ENCODE measurements around the gene R3HDM4.

Gene R3HDM4

DNA sequence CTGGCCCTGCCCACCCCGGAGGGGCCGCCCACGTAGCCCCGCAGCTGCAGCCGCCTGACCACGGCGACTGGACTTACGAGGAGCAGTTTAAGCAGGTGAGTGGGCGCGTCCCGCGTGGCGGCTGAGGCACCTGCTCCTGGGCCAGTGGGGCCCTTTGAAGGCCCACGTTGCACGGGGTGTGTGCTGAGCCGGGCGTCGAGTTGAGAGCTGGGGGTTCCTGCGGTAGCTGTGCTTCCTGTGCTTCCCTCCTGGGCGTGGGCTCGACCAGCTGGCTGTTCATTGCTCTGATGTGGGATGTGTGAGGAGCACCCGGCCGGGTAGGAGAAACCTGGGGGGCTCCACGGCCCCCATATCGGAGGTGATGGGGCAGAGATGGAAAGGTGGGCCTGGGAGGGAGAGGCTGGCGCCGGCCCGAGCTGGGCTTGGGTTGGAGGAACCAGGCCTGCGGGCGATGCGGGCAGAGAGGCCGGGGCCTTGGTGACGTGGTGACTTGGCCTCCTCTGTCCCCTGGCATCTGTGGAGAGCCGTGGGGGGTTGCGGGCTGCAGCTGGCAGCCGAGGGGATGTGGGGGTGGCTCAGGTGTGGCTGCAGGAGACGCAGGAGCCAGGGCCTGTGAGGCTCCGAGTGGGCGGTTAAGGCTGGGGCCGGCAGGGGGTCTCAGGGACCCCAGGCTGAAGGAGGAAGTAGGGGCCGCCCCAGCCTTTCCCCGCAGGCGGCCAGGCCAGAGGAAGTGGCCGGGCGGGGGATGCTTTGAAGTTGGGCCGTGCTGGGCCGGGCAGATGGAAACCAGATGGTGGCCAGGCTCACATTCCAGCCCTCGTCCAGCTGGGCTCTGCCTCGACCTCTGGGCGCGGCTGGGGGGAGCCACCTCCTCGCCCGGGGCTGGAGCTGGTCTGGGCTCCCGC, 19.9 kb upstream of the R3HDM4 start:
- FAIRE-seq: no peak
- no peak for DNase-seq (ENCODE audit: insufficient read length, low spot score)

DNA sequence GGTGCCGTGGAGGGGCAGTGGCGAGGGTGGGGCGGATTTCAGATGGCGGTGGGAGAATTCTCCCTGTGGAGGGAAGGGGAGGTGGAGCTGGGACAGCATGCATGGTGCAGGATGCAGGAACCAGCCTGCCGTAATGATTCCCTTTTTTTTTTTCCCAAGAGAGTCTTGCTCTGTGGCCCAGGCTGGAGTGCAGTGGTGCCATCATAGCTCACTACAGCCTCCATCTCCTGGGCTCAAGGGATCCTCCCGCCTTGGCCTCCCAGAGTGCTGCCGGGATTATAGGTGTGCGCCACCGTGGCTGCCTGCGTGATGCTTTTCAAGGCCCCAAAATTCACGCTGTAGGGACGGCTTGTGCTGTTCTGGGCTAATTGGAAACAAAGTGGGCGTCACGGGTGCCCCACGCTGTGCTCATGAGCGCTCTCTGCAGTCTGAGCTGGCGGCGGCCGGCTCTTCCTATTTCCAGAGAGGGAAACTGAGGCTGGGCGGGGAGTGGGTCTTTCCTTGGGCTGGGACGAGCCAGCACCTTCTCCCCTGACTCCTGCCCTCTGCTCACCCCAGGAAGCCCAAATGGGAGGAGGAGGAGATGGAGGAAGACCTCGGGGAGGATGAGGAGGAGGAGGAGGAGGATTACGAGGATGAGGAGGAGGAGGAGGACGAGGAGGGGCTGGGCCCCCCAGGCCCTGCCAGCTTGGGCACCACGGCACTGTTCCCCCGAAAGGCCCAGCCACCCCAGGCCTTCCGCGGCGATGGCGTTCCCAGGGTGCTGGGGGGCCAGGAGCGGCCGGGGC, 19.0 kb upstream of the R3HDM4 start:
- FAIRE-seq (no peak), DNase-seq (ENCODE audit: insufficient read length, low spot score) (no peak)

DNA sequence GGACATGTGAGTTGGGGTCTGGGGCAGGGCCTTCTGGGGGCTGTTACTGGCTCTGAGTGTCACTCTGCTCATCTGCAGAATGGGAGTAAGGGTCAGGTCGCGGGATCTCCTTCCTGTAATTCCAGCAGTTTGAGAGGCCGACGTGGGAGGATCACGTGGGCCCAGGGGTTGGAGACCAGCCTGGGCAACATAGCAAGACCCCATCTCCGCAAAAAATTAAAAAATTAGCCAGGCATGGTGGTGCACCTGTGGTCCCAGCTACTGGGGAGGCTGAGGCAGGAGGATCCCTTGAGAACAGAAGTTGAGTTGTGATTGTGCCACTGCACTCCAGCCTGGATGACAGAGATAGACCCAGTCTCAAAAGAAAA, 16.9 kb upstream of the R3HDM4 start:
- FAIRE-seq (no peak), DNase-seq (ENCODE audit: insufficient read length, low spot score) (no peak)

DNA sequence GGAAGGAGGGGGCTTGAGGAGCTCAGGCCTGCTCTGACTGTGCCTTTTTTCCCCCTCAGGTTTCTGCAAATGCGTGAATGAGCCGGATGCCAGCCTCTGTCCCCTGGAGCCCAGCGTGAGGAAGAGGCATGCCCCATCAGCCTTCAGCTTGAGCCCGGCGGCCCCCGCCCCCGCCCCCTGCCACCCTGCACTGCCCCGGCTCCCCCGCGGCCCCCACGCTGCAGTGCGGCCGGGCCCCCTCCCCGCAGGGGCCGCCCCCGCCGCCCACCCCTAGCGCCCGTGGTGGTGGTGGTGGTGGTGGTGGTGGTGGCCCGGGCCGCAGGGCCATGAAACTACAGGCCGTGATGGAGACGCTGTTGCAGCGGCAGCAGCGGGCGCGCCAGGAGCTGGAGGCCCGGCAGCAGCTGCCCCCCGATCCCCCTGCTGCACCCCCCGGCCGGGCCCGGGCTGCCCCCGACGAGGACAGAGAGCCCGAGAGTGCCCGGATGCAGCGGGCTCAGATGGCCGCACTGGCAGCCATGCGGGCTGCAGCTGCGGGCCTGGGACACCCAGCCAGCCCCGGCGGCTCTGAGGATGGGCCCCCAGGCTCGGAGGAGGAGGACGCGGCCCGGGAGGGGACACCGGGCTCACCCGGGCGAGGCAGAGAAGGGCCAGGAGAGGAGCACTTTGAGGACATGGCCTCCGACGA, 16.3 kb upstream of the R3HDM4 start:
- no peak for FAIRE-seq
- no peak for DNase-seq (ENCODE audit: insufficient read length, low spot score)

DNA sequence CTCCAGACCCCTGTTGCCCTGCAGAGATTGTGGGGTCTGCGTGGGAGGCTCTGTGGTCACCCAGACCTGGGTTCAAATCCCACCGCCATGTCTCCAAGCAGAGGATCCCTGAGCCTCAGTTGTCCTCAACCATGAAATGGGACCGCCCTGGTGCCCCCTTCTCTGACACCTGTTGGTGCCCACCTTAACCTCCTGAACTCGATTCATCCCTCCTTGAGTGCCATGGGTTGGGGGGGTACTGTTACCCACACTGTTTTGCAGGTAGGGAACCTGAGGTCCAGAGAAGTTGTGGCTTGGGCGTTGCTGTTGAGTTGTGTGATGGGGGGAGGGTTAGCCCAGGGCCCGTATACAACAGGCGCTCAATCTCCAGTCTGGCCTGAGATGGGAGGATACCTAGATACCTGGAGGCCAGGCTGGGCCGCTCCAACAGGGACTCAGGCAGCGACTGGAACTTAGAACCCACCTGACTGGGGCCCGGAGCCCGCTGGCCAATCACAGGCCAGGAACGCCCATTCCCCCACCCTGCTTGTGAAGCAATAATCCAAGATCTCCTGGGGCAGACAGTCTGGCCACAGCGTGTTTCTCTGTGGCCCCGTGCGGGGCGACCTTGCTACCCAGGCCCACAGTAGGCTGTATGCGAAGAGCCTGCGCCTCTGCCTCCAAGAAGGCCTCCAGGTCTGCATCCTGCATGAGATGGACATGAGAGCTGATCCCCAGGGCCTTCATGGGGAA, 15.6 kb upstream of the R3HDM4 start:
- DNase-seq (ENCODE audit: insufficient read length, low spot score) (no peak), FAIRE-seq (no peak)

DNA sequence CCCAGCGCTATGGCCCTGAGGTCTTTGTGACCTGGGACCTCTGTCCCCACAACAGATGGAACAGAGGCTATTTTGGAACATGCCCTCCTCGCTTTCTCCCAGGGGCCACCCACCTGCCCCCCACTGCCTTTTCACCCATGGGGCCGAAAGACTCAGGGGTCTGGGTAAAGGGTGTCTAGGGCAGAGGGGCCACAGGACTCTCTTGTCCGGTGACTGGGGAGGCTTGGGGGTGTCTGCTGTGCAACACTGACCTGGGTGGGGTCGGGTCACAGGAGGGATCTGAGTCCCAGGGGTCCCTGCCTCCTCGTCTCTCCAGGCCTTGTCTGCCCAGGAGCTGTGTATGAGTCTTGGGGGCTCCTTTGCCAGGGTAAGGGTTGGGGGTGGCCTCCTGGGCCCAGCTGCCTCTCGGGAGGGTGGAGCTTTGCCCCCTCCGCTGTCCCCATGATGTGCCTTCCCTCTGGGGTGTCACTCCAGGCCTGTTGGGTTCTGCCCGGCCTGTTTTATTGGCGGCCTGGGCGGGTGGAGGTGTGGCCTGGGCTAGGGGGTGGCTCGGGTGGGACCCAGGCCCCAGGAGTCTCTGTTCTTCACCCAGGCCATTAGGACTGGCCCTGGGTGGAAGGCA, 14.9 kb upstream of the R3HDM4 start:
- DNase-seq (ENCODE audit: insufficient read length, low spot score) (no peak), FAIRE-seq (no peak)

DNA sequence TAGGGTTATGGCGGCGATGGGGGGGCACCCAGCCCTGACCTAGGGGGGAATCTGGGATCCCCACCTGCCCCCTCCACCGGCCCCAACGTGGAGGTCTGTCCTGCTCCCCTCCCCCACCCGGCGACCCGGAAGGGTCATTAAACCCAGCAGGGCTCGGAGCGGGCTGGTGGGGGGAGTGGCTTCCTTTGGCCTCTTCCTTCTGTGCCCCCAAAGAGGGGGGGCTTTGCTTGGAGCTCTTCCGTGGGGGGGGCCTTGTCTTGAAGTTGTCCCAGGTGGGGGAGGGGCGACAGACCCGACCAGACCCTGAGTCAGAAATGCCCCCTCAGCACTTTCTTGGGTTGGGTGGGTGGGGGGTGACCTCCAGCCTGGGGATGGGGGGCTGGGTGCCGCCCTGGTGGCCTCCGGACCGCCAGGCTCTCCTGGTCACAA, 14.3 kb upstream of the R3HDM4 start:
- DNase-seq (ENCODE audit: insufficient read length, low spot score): no peak
- FAIRE-seq: no peak

DNA sequence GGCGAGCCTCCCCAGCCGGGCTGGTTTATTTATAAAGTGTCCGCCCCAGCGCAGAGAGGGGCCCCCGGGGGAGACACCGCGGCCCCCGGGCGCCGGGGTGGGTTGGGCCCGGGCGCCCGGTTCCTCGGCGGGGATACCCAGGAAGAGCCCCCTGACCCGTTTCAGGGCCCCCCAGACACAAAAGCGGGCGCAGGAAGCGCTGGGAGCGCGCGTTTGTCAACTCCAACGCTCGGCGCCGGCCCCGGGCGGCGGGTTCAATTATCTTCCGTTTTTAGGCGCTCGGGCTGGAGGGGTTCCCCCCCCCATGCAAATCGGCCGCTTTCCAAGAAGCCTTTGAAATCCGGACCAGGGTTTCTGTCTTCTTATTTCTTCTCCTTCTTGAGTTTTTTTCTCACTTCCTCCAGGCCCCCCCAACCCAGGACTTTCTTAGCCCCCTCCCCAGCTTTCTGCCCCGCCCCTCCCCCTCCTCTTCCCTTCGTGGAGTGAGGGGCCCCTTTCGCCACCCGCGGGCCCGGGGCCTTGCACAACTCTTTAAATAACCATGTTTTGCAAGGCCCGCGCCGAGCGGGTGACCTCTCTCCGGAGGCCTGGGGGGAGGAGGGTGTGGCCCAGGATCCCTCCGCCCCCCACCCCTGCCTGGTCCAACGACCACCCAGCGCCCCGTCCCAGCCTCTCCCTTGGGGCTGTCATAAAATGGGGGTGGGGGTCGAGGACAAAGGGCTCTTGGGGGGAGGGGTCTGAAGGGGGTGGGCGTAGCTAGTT, 13.8 kb upstream of the R3HDM4 start:
- DNase-seq (ENCODE audit: insufficient read length, low spot score): no peak
- peak; percentile 74 for FAIRE-seq

DNA sequence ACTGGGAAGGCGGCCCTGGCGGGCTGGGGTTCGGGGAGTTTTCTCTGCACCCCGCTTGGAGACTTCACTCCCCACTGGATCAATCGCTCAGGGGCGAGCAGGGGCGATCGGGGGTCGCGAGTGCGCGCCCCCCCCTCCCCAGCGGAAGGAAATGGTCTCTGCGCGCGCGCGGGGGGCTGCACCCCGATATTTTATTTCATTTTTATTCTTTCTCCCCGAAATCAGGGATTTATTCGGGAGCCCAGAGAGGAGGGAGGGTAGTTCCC, 13.2 kb upstream of the R3HDM4 start:
- no peak for FAIRE-seq
- no peak for DNase-seq (ENCODE audit: insufficient read length, low spot score)

DNA sequence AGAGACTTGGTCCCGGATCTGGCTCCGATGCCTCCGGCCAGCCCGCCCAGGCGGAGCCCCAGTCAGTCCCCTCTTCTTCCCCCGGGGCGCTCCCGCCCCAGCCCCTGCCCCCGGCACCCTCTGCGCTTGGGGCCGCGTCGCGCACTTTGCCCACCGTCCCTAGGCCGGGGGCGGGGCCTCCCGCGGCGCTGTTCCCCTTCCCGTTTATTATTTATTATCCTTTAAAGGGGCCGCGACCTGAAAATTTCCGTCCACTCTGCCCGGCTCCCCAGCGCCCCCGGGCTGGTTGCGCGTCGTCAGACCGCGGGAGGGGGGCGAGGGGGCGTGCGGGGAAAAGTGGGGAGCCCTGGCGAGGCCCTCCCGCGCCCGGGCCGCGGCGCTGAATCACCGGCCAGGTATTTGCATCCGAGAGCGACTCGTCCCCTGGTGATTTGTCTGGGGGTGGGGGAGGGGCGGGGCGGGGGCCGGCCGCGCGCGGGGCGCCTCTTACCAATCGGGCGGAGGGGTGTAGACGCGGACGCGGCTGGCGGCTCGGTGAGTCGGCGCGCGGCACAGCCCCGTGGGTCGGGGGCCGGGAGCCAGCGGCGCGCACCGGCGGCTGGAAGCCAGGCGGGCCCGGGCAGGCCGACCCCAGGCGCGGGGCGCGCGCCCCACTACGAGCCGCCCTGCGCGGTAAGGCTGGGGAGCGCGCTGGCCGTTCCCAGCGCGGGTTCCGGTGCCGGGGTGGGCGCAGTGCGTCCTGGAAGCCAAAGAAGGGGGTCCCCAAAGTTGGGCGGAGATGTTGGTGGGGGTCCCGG, 12.7 kb upstream of the R3HDM4 start, which contains the start of gene ARID3A:
TSS of gene ARID3A (plus strand) at position 510 of the 797 bp plus-strand sequence. CDS start 3,494 bp downstream, outside the sequence.
- peak; percentile 95 for DNase-seq (ENCODE audit: insufficient read length, low spot score)
- FAIRE-seq: no peak

DNA sequence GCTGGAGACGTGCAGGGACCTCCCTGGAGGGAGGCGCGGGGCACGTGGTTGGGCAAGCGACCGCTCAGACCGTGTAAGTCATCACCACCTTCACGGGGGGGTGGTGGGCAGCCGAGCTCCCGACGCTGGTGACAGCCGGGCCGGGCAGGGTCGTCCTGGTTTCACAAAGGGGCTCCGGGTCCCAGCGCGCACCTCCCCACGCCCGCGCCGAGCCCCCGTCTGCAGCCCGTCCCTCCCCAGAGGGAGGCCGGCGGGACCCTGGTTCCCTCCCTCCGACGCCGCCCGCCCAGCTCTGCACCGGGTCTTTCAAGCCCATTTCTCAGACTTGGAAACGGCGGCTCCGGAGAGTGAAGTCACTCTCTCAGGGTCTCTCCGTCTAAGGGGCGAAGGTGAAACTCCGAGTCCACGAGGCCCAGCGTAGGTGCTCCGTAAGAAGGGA, 12.1 kb upstream of the R3HDM4 start:
- FAIRE-seq (peak; percentile 93), DNase-seq (ENCODE audit: insufficient read length, low spot score) (peak; percentile 94)

DNA sequence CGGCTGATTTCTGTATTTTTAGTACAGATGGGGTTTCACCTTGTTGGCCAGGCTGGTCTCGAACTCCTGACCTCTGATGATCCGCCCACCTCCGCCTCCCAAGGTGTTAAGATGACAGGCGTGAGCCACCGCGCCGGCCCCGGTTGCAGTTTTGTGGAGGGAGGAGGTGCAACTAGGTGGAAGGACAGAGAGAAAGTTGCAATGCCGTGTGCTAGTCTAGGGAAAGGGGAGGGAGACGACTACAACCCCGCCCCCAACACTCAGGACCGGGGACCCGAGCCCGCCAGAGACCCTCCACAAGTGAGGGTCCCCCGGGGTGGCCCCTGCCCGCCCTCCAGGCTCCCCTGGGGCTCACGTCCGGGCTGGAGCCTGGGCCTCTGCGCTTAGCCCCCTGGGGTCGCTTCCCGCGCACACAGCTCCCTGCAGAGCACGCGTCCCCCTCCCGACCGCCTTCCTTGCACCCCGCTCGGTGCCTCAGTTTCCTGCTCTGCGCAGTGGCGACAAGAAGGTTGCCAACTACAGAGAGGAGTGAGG, 11.6 kb upstream of the R3HDM4 start:
- FAIRE-seq (peak; percentile 78), DNase-seq (ENCODE audit: insufficient read length, low spot score) (no peak)

DNA sequence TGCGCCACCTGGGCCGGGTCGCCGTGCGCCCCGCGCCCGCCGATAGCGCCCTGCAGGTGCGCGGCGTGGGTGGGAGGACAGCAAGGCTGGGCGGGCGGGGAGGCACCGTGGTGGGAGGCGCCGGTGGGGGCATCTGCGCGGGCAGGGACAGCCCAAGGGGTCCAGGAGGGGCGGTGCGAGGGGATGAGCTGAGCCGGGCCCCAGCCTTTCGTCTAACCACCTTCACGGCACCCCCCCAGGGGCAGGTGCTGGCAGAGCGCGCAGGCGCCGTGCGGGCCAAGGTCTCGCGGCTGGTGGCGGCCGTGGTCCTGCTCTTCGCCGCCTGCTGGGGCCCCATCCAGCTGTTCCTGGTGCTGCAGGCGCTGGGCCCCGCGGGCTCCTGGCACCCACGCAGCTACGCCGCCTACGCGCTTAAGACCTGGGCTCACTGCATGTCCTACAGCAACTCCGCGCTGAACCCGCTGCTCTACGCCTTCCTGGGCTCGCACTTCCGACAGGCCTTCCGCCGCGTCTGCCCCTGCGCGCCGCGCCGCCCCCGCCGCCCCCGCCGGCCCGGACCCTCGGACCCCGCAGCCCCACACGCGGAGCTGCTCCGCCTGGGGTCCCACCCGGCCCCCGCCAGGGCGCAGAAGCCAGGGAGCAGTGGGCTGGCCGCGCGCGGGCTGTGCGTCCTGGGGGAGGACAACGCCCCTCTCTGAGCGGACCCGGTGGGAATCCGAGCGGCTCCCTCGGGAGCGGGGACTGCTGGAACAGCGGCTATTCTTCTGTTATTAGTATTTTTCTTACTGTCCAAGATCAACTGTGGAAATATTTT, 7.2 kb upstream of the R3HDM4 start:
- FAIRE-seq (no peak), DNase-seq (ENCODE audit: insufficient read length, low spot score) (no peak)

DNA sequence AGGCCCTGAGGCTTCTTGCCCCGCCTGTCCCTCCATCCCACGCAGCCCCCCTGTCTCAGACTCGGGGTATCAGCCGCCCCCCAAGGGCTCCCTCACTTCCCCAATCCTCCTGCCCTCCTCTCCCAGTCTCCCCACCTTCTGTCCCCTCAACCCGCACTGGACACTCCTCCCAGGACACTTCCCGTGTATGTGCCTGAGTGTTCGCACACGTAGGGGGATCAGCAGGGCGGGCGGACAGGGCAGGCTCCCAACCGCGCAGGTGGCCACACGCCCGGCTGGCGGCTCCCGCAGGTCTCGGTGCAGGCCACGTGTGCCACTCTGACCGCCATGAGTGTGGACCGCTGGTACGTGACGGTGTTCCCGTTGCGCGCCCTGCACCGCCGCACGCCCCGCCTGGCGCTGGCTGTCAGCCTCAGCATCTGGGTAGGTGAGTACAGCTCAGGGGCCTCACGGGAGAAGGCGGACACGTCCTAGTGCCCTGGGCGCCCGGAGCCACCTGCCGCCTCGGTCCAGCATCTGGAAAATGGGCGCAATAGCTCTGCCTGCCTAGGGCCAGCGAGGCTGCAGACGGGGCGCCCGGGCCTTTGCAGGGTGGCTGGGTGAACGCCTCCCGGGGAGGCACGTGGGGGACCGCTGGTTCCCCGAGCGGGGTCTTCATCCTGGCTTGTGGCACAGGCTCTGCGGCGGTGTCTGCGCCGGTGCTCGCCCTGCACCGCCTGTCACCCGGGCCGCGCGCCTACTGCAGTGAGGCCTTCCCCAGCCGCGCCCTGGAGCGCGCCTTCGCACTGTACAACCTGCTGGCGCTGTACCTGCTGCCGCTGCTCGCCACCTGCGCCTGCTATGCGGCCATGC, 6.4 kb upstream of the R3HDM4 start:
- FAIRE-seq (no peak), DNase-seq (ENCODE audit: insufficient read length, low spot score) (no peak)

DNA sequence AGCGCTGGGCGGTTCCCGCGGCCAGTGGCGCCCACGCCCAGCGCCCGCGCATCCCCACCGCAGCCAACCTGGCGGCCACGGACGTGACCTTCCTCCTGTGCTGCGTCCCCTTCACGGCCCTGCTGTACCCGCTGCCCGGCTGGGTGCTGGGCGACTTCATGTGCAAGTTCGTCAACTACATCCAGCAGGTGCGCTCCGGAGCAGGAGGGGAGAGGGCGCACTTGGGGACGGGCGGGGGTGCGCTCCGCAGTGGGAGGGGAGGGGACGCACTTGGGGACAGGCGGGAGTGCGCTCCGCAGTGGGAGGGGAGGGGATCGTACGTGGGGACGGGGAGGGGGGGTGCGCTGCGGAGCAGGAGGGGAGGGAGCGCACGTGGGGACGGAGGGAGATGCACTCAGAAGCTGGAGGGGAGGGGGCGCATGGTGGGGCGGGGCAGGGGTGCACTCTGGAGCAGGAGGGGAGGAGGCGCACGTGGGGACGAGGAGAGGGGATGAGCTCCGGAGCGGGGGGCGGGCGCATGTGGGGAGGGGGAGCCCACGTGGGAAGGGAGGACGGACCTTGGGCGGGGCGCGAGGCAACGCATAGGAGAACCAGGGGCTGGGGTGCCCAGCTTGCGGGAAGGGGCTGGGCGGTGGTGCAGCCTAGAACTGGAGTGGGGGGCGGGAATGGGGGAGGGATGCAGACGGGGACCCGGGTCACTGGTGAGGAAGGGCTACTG, 5.6 kb upstream of the R3HDM4 start:
- FAIRE-seq (no peak), DNase-seq (ENCODE audit: insufficient read length, low spot score) (no peak)

DNA sequence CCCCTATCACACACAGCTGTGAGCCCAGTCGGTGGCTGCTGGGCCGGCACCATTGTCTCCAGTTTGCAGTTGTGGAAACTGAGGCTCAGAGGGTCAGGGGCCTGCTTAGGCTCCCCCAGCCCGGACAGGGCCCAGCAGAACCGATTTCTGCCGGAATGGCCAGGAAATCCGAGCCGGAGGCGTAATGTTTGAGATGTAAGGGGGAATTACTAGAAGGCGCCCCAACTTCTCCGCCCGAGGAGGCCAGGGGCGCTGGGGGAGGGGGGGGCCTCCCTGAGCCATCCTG, 5.1 kb upstream of the R3HDM4 start:
- FAIRE-seq: no peak
- DNase-seq (ENCODE audit: insufficient read length, low spot score): no peak

All from GM19239 (cell line).